Endodermal cell (in vitro differentiated cells): ENCODE measurements around the gene CRMP1. TPM values are rescaled to one million over a fixed set of nuclear protein-coding genes. Genes with fewer than 3 reads are reported as not detected.

Experiments used
- DNase-seq: peaks from one replicate; pipeline ENCODE4 v3.0.0-alpha.2; 2017
- H3K27ac ChIP-seq: 2 replicates; pipeline ENCODE4 v1.5.1; 2013; ENCODE audit warnings: mild to moderate bottlenecking, low read depth, low read length, moderate library complexity
- H3K27me3 ChIP-seq: 2 replicates; pipeline ENCODE4 v1.6.1; 2013; ENCODE audit warnings: mild to moderate bottlenecking, low read length, moderate library complexity; ENCODE audit not compliant: insufficient read depth, control insufficient read depth, poor library complexity, severe bottlenecking
- H3K36me3 ChIP-seq: 2 replicates; pipeline ENCODE4 v1.7.0; 2013; ENCODE audit warnings: mild to moderate bottlenecking, low read length, moderate library complexity; ENCODE audit not compliant: control insufficient read depth, insufficient read depth
- H3K4me1 ChIP-seq: one replicate; pipeline ENCODE4 v1.7.0; 2013; ENCODE audit warnings: low read length; ENCODE audit not compliant: control insufficient read depth, insufficient read depth
- H3K4me3 ChIP-seq: 2 replicates; pipeline ENCODE4 v1.5.1; 2013; ENCODE audit warnings: mild to moderate bottlenecking, low read length, moderate library complexity
- H3K9ac ChIP-seq: 2 replicates; pipeline ENCODE4 v1.6.1; 2013; ENCODE audit warnings: mild to moderate bottlenecking, low read length, moderate library complexity; ENCODE audit not compliant: poor library complexity, severe bottlenecking; ENCODE audit errors: extremely low read depth
- H3K9me3 ChIP-seq: 2 replicates; pipeline ENCODE4 v1.6.1; 2013; ENCODE audit warnings: mild to moderate bottlenecking, low read length, moderate library complexity; ENCODE audit not compliant: control insufficient read depth
- H3K27ac Mint-ChIP-seq: 2 replicates; pipeline ENCODE4 v1.8.0; 2020; ENCODE audit warnings: mixed read lengths
- H3K27me3 Mint-ChIP-seq: 2 replicates; pipeline ENCODE4 v1.8.0; 2021; ENCODE audit warnings: mild to moderate bottlenecking, mixed read lengths; ENCODE audit not compliant: insufficient read depth
- H3K36me3 Mint-ChIP-seq: 2 replicates; pipeline ENCODE4 v1.8.0; 2020; ENCODE audit warnings: low read depth, mixed read lengths
- H3K4me1 Mint-ChIP-seq: 2 replicates; pipeline ENCODE4 v1.8.0; 2020; ENCODE audit warnings: mixed read lengths
- H3K4me3 Mint-ChIP-seq: 2 replicates; pipeline ENCODE4 v1.8.0; 2020; ENCODE audit warnings: mild to moderate bottlenecking, moderate library complexity, mixed read lengths
- H3K9me3 Mint-ChIP-seq: 2 replicates; pipeline ENCODE4 v1.8.0; 2020; ENCODE audit warnings: mild to moderate bottlenecking, mixed read lengths
- WGBS, 2 experiments: methylation state at CpG; one replicate each; pipeline versions ENCODE4 v1.1.5 to v1.1.7; 2013; ENCODE audit warnings: missing lambda C conversion rate in 2 of 2, mixed read lengths in 1 of 2; ENCODE audit not compliant: insufficient coverage in 1 of 2, insufficient read length in 1 of 2; 5-methylcytosine and 5-hydroxymethylcytosine counted together
- total RNA-seq, 2 donors: library from RNA; stranded (reverse); fragmentation: NEBNext Ultra II Directional in 1 of 2; extraction: Animal tissue kit (Norgen Biotek cat#: 25700) in 1 of 2; gene quantifications; 2 replicates in 1 of 2; 3 replicates in 1 of 2; pipeline ENCODE4 v1.2.1, GENCODE V29; 2021
- TF ChIP-seq, protein P1 (sequence below): fragments of 200-600 bp; sonication (generic); conservative IDR thresholded peaks from 2 replicates; pipeline ENCODE4 v1.5.0; 2021; ENCODE audit warnings: antibody characterized with exemption, mild to moderate bottlenecking

CRMP1 gene
- total RNA-seq, 2 donors from 2014 or later = 40.0 to 64.9 TPM

DNA sequence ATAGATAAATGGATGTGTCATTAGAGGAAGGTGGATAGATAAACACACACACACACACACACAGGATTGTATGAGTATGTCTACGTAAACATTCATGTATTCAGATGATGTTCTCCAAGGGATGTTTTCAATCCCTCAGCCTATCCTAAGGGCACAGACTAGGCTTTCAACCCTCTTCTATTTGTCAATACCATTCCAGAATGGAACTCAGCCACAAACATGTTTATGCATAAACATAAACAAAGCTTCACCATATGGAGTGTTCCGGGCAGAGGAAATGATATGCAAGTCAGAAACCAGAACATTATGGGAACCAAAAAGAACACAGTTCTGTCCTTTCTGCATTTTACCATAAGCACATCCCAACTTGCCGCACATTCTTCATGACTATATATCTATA, 25.0 kb downstream of the CRMP1 start:
- H3K9me3 ChIP-seq = no peaks in the 10 kb centered on the region
- no peaks in the 10 kb centered on the region for H3K4me1 ChIP-seq
- no peak overlapping the region for H3K27ac ChIP-seq
- Mint-ChIP-seq H3K4me3 (no peak overlapping the region), H3K27ac (no peak overlapping the region), H3K9me3 (peaks cover under 1% of the 10 kb centered on the region), H3K27me3 (no peaks in the 10 kb centered on the region), H3K36me3 (peaks cover 25% of the 10 kb centered on the region), H3K4me1 (peaks cover 12% of the 10 kb centered on the region)
- H3K9ac ChIP-seq = no peak overlapping the region
- 94 to 100% methylated on average over 2 of the region's 3 CpGs for WGBS, 2 experiments
- H3K36me3 ChIP-seq = peaks cover 15% of the 10 kb centered on the region
- TF ChIP-seq, protein P1, sequence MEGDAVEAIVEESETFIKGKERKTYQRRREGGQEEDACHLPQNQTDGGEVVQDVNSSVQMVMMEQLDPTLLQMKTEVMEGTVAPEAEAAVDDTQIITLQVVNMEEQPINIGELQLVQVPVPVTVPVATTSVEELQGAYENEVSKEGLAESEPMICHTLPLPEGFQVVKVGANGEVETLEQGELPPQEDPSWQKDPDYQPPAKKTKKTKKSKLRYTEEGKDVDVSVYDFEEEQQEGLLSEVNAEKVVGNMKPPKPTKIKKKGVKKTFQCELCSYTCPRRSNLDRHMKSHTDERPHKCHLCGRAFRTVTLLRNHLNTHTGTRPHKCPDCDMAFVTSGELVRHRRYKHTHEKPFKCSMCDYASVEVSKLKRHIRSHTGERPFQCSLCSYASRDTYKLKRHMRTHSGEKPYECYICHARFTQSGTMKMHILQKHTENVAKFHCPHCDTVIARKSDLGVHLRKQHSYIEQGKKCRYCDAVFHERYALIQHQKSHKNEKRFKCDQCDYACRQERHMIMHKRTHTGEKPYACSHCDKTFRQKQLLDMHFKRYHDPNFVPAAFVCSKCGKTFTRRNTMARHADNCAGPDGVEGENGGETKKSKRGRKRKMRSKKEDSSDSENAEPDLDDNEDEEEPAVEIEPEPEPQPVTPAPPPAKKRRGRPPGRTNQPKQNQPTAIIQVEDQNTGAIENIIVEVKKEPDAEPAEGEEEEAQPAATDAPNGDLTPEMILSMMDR = no peak
- DNase-seq = no peak
- H3K27me3 ChIP-seq = no peaks in the 10 kb centered on the region
- H3K4me3 ChIP-seq = no peak overlapping the region

DNA sequence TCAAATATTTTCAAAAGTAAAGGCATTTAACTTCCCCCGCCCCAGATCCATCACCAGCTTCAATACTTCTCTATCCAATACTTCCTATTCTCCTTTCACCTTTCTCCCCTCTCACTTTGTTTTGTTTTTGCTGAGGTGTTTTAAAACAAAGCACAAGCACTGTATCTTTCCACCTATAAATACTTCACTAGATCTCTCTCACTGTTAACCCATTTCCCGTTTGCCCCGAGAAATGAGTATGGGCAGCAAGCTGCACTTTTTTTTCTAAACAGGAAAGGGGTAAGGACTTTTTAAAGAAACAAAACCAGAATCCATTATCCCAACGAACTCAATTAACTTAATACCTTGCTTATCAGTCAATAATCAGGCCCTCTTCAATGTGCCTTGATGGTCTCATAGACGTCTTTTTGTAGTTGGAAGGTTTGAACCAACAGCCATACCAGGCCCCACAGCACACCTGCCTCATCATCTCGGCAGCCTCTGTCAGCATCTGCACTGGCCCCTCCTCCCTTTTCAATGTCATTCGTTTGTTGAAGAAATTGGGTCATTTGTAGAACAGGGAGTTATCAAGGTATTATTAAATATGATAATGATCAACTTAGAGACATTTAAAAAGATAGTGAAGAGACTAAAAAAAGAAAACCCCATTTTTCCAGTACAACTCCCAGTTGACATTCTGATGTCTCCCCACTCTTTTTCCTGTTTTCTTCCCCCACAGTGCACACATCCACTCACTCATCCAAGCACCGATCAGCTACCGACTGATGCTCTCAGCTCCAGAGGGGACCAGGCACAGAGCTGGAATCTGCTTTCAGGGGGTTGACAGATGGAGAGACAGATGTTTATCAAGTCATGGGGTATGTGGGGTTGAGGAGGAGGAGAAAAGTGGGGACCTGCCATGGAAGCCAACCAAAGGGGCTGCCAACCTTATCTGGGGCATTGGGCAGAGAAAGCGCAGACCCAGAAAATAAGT, 25.8 kb downstream of the CRMP1 start:
- H3K9ac ChIP-seq = no peak overlapping the region
- no peak for DNase-seq
- no peaks in the 10 kb centered on the region for H3K9me3 ChIP-seq
- no peaks in the 10 kb centered on the region for H3K4me1 ChIP-seq
- no peak overlapping the region for H3K27ac Mint-ChIP-seq
- peaks cover 15% of the 10 kb centered on the region for H3K36me3 ChIP-seq
- TF ChIP-seq, protein P1 = no peak
- H3K36me3 Mint-ChIP-seq = peaks cover 21% of the 10 kb centered on the region
- no peak overlapping the region for H3K27ac ChIP-seq
- WGBS, 2 experiments = 89 to 91% methylated on average over 5 to 8 of the region's 10 CpGs
- H3K9me3 Mint-ChIP-seq = no peaks in the 10 kb centered on the region
- H3K27me3 Mint-ChIP-seq = no peaks in the 10 kb centered on the region
- H3K4me3 Mint-ChIP-seq = no peak overlapping the region
- H3K4me1 Mint-ChIP-seq = peaks cover 12% of the 10 kb centered on the region
- no peak overlapping the region for H3K4me3 ChIP-seq
- H3K27me3 ChIP-seq = no peaks in the 10 kb centered on the region

DNA sequence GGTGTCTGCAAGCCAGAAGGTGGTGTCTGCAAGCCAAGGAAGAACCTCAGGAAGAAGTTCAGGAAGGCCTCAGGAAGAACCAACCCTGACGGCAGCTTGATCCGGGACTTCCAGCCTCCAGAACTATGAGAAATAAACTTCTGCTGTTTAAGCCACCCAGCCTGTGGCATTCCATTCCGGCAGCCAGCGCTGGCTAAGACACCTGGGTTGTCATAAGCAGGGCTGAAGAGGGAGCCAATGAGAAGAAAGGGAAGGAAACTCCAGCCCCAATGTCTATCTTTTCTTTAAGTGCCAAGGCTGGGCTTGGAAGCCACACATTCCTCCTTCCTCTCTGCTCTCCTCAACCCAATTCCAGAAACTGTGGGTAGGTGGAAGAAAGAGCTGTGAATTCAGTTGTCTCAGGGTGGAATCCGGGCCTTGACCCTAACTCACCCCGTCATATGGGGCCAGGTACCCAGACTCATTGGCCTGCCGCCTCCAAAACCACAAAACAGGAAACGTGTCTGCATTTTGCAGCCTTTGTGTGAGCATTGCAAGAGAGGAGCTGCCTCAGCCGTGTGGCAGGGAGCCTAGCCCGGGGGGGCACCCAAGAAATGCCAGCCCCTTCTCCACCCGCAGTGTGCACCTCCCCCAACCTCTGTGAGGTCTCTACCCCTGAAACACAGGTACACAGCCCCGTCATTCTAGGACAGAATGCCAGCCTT, 26.8 kb downstream of the CRMP1 start:
- Mint-ChIP-seq H3K4me1 (peaks cover 12% of the 10 kb centered on the region), H3K27me3 (no peaks in the 10 kb centered on the region), H3K9me3 (no peaks in the 10 kb centered on the region), H3K4me3 (no peak overlapping the region), H3K36me3 (peaks cover 24% of the 10 kb centered on the region), H3K27ac (no peak overlapping the region)
- no peak overlapping the region for H3K27ac ChIP-seq
- H3K36me3 ChIP-seq = peaks cover 21% of the 10 kb centered on the region
- WGBS, 2 experiments = 89 to 94% methylated on average over 9 to 12 of the region's 12 CpGs
- TF ChIP-seq, protein P1 = no peak
- no peak for DNase-seq
- no peak overlapping the region for H3K4me3 ChIP-seq
- H3K9me3 ChIP-seq = no peaks in the 10 kb centered on the region
- no peaks in the 10 kb centered on the region for H3K4me1 ChIP-seq
- H3K9ac ChIP-seq = no peak overlapping the region
- no peaks in the 10 kb centered on the region for H3K27me3 ChIP-seq
